K562 (cell line): ENCODE data around the gene KLHL22. TPM values are rescaled to one million over a fixed set of nuclear protein-coding genes. Genes with fewer than 3 reads are reported as not detected.

Experiments
- BCL6 ChIP-seq: fragments of 250-450 bp; sonication (Bioruptor Pico); IDR thresholded peaks from 2 replicates; pipeline ENCODE4 v1.4.0; 2020
- DIDO1 ChIP-seq: fragments of 450-650 bp; IDR thresholded peaks from 2 replicates; pipeline ENCODE4 v1.6.1; 2016; ENCODE audit warnings: low read depth, missing biosample characterization, missing genetic modification characterization
- FOS ChIP-seq: IDR thresholded peaks from 3 replicates; pipeline ENCODE4 v1.6.1; 2011; ENCODE audit not compliant: insufficient read length; ENCODE audit errors: extremely low read depth
- FOXA1 ChIP-seq: fragments of 450-650 bp; IDR thresholded peaks from 2 replicates; pipeline ENCODE4 v1.6.1; 2016; ENCODE audit warnings: mild to moderate bottlenecking, borderline replicate concordance
- FOXJ2 ChIP-seq: fragments of 200-800 bp; sonication (Bioruptor generic); IDR thresholded peaks from 2 replicates; pipeline ENCODE4 v1.6.1; 2016; ENCODE audit warnings: missing genetic modification characterization, missing compliant biosample characterization
- GATA2 ChIP-seq: sonication (generic); formaldehyde crosslinking; IDR thresholded peaks from 2 replicates; pipeline ENCODE4 v1.4.0; 2020; ENCODE audit warnings: mild to moderate bottlenecking, missing genetic modification reagents
- HDAC6 ChIP-seq: IDR thresholded peaks from 2 replicates; pipeline ENCODE4 v1.6.1; 2012; ENCODE audit warnings: low read depth, mild to moderate bottlenecking, control low read depth, inconsistent platforms, low read length, moderate library complexity
- L3MBTL2 ChIP-seq: fragments of 450-650 bp; IDR thresholded peaks from 2 replicates; pipeline ENCODE4 v1.6.1; 2016; ENCODE audit warnings: mild to moderate bottlenecking, moderate library complexity
- LEF1 ChIP-seq: fragments of 450-650 bp; IDR thresholded peaks from 2 replicates; pipeline ENCODE4 v1.6.1; 2016; ENCODE audit warnings: mild to moderate bottlenecking
- MAFK ChIP-seq: IDR thresholded peaks from 2 replicates; pipeline ENCODE4 v1.6.1; 2011; ENCODE audit warnings: low read length, improper control_type of control experiment
- NCOR1 ChIP-seq: fragments of 450-650 bp; IDR thresholded peaks from 2 replicates; pipeline ENCODE4 v1.6.1; 2016; ENCODE audit warnings: mild to moderate bottlenecking, moderate library complexity
- NR2F6 ChIP-seq: fragments of 450-650 bp; formaldehyde crosslinking; IDR thresholded peaks from 2 replicates; pipeline ENCODE4 v1.4.0; 2020; ENCODE audit warnings: mild to moderate bottlenecking
- PHF21A ChIP-seq: fragments of 450-650 bp; IDR thresholded peaks from 2 replicates; pipeline ENCODE4 v1.6.1; 2017; ENCODE audit warnings: low read depth, borderline replicate concordance
- TAF15 ChIP-seq: fragments of 200-400 bp; formaldehyde crosslinking; IDR thresholded peaks from 2 replicates; pipeline ENCODE4 v1.6.1; 2017; ENCODE audit warnings: mild to moderate bottlenecking, low read depth, low read length, moderate library complexity
- ZNF12 ChIP-seq: sonication (generic); formaldehyde crosslinking; IDR thresholded peaks from 2 replicates; pipeline ENCODE4 v1.4.0; 2020; ENCODE audit warnings: mild to moderate bottlenecking, missing genetic modification reagents
- ZNF143 ChIP-seq: sonication (generic); formaldehyde crosslinking; IDR thresholded peaks from 2 replicates; pipeline ENCODE4 v1.9.0; 2022; ENCODE audit warnings: mild to moderate bottlenecking, missing genetic modification reagents
- ZNF146 ChIP-seq: IDR thresholded peaks from one replicate; pipeline ENCODE4 v1.6.1; 2018; ENCODE audit warnings: missing compliant biosample characterization; ENCODE audit not compliant: unreplicated experiment
- ZNF197 ChIP-seq: fragments of 200-800 bp; sonication (Bioruptor generic); IDR thresholded peaks from 2 replicates; pipeline ENCODE4 v1.6.1; 2016; ENCODE audit warnings: low read depth, missing genetic modification characterization, missing compliant biosample characterization
- ZNF253 ChIP-seq: fragments of 250-450 bp; sonication (Bioruptor Pico); conservative IDR thresholded peaks from 2 replicates; pipeline ENCODE4 v1.6.1; 2021; ENCODE audit warnings: mild to moderate bottlenecking
- polyA plus RNA-seq, 8 experiments: library from polyadenylated mRNA; depleted of rRNA in 4 of 8; stranded (reverse) in 5 of 8; unstranded in 3 of 8; fragments of >200 nt; fragmentation: Nextera tagmentation in 2 of 8; fragmentation: Illumina TruSeq in 1 of 8; extraction: Ambion mirVana in 2 of 8; extraction: Trizol in 1 of 8; gene quantifications; 2 replicates each; pipeline versions ENCODE4 v1.2.1 to v1.2.3, GENCODE V29; 2011 to 2014; ENCODE audit warnings: inconsistent platforms in 1 of 8, missing spikeins in 1 of 8
- total RNA-seq, 7 experiments: library from RNA; depleted of rRNA in 6 of 7; stranded (reverse); fragments of >200 nt in 6 of 7; fragmentation: Illumina TruSeq in 2 of 7; extraction: Trizol in 2 of 7; gene quantifications; 2 replicates each; pipeline versions ENCODE4 v1.2.1 to v1.2.3, GENCODE V29; 2011 to 2021; ENCODE audit warnings: low replicate concordance in 1 of 7
- TF ChIP-seq, protein P1 (sequence below): IDR thresholded peaks from 2 replicates; pipeline ENCODE4 v1.6.1; 2016; ENCODE audit warnings: missing genetic modification characterization, missing compliant biosample characterization
- TF ChIP-seq, protein P2 (sequence below): fragments of 250-450 bp; sonication (Bioruptor Pico); IDR thresholded peaks from 2 replicates; pipeline ENCODE4 v1.8.0; 2022; ENCODE audit warnings: moderate library complexity, mild to moderate bottlenecking, inconsistent platforms
- TF ChIP-seq, protein P3 (sequence below): fragments of 250-450 bp; sonication (Bioruptor Pico); IDR thresholded peaks from 2 replicates; pipeline ENCODE4 v1.8.0; 2022; ENCODE audit warnings: inconsistent platforms, mild to moderate bottlenecking, moderate library complexity, borderline replicate concordance
- TF ChIP-seq, protein P4 (sequence below): fragments of 250-450 bp; sonication (Bioruptor Pico); IDR thresholded peaks from 2 replicates; pipeline ENCODE4 v1.5.0; 2020; ENCODE audit warnings: mild to moderate bottlenecking, borderline replicate concordance

The KLHL22 gene
- total and polyA plus RNA-seq, 9 of the 15 experiments (the other 6 are each of a cell fraction or from before 2014, with no cell fraction given): 1.3 to 25.6 (median 15.2) TPM

DNA sequence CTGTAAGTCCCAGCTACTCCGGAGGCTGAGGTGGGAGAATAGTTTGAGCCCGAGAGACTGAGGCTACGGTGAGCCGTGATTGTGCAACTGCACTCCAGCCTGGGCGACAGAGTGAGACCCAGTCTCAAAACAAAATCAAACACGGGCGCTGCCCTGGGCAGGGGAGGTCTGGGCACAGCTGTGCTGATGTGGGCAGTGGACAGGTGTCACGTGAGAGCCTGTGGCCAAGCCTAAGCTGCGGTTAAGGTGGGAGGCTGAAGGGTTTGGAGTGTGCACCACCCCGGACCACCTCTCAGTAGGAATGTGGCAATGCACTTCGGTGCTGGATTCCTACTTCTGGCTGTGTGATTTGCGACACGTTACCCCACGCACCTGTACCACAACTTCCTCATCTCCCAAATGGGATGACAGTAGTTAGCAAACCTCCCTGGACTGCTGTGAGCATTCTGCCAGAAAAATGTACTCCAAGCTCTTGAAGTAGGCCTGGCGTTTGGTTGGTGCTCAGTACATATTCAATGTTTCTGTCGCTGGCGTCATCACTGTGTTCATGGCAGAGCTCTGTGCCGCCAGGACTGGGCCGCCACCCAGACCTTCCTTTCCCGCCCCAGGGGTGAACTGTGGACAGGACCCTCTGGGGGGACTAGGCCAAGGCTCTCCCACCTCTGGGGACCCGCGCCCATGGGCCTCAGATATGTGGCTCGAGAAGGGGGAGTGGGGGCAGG is 102.5 kb downstream of the KLHL22 start (continued):
- TF ChIP-seq, protein P1, sequence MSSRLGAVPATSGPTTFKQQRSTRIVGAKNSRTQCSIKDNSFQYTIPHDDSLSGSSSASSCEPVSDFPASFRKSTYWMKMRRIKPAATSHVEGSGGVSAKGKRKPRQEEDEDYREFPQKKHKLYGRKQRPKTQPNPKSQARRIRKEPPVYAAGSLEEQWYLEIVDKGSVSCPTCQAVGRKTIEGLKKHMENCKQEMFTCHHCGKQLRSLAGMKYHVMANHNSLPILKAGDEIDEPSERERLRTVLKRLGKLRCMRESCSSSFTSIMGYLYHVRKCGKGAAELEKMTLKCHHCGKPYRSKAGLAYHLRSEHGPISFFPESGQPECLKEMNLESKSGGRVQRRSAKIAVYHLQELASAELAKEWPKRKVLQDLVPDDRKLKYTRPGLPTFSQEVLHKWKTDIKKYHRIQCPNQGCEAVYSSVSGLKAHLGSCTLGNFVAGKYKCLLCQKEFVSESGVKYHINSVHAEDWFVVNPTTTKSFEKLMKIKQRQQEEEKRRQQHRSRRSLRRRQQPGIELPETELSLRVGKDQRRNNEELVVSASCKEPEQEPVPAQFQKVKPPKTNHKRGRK (tag): no peak
- TF ChIP-seq NCOR1 (no peak), L3MBTL2 (no peak), BCL6 (CRISPR knock-in tag) (no peak), ZNF253 (CRISPR knock-in tag) (no peak), MAFK (no peak; the same call in 1 of the 2 replicates), PHF21A (no peak), FOXJ2 (tag) (no peak), LEF1 (no peak), NR2F6 (CRISPR knock-in tag) (0 out of 2 replicates have a peak, but pooled peaks have one; percentile 8), ZNF146 (CRISPR knock-in tag) (peak; percentile 23), FOXA1 (no peak), GATA2 (CRISPR knock-in tag) (no peak), TAF15 (no peak), FOS (no peak), ZNF12 (no peak), ZNF197 (CRISPR knock-in tag) (no peak), ZNF143 (CRISPR knock-in tag) (no peak), DIDO1 (tag) (no peak), HDAC6 (no peak)
- TF ChIP-seq, protein P2, sequence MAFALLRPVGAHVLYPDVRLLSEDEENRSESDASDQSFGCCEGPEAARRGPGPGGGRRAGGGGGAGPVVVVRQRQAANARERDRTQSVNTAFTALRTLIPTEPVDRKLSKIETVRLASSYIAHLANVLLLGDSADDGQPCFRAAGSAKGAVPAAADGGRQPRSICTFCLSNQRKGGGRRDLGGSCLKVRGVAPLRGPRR (CRISPR knock-in tag): peak; percentile 68; the same call in 1 of the 2 replicates
- TF ChIP-seq, protein P3, sequence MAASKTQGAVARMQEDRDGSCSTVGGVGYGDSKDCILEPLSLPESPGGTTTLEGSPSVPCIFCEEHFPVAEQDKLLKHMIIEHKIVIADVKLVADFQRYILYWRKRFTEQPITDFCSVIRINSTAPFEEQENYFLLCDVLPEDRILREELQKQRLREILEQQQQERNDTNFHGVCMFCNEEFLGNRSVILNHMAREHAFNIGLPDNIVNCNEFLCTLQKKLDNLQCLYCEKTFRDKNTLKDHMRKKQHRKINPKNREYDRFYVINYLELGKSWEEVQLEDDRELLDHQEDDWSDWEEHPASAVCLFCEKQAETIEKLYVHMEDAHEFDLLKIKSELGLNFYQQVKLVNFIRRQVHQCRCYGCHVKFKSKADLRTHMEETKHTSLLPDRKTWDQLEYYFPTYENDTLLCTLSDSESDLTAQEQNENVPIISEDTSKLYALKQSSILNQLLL (CRISPR knock-in tag): 0 out of 2 replicates have a peak, but pooled peaks have one; percentile 19
- TF ChIP-seq, protein P4, sequence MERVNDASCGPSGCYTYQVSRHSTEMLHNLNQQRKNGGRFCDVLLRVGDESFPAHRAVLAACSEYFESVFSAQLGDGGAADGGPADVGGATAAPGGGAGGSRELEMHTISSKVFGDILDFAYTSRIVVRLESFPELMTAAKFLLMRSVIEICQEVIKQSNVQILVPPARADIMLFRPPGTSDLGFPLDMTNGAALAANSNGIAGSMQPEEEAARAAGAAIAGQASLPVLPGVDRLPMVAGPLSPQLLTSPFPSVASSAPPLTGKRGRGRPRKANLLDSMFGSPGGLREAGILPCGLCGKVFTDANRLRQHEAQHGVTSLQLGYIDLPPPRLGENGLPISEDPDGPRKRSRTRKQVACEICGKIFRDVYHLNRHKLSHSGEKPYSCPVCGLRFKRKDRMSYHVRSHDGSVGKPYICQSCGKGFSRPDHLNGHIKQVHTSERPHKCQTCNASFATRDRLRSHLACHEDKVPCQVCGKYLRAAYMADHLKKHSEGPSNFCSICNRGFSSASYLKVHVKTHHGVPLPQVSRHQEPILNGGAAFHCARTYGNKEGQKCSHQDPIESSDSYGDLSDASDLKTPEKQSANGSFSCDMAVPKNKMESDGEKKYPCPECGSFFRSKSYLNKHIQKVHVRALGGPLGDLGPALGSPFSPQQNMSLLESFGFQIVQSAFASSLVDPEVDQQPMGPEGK (CRISPR knock-in tag): no peak
